ENCODE measurements around the gene SETBP1.
A peak's percentile ranks its signal among the peaks of the same experiment; 100 is the strongest.

The SETBP1 gene

GRCh38 chr18:44735096-44735495, 54.4 kb downstream of the SETBP1 start:
- Histone ChIP-seq H3K4me3 (no peak overlapping the region), H3K27me3 (no peaks in the 10 kb centered on the region), H3K4me2 (no peak overlapping the region), H3K4me1 (peaks cover 32% of the 10 kb centered on the region), H3K36me3 (no peaks in the 10 kb centered on the region), H3K27ac (no peak overlapping the region), H3K9me3 (no peaks in the 10 kb centered on the region), H3K9ac (no peak overlapping the region), H4K20me1 (no peaks in the 10 kb centered on the region)
- no peak for TF ChIP-seq Cebpa-rat (IDR thresholded peaks at IDR 0.05)

GRCh38 chr18:44736664-44737380, 56.1 kb downstream of the SETBP1 start:
- no peaks in the 10 kb centered on the region for H4K20me1 ChIP-seq
- no peaks in the 10 kb centered on the region for H3K36me3 ChIP-seq
- H3K9ac ChIP-seq, result no peak overlapping the region
- no peak overlapping the region for H3K4me3 ChIP-seq
- H3K9me3 ChIP-seq, result no peaks in the 10 kb centered on the region
- H3K4me1 ChIP-seq, result peaks cover 14% of the 10 kb centered on the region
- H3K27me3 ChIP-seq, result no peaks in the 10 kb centered on the region
- TF ChIP-seq Cebpa-rat (IDR thresholded peaks at IDR 0.05), result no peak
- no peak overlapping the region for H3K27ac ChIP-seq
- no peak overlapping the region for H3K4me2 ChIP-seq

- no peak overlapping the region for H3K27ac ChIP-seq
- H3K4me3 ChIP-seq, result no peak overlapping the region
- H4K20me1 ChIP-seq, result no peaks in the 10 kb centered on the region
- H3K9me3 ChIP-seq, result no peaks in the 10 kb centered on the region
- H3K36me3 ChIP-seq, result no peaks in the 10 kb centered on the region
- no peak overlapping the region for H3K4me2 ChIP-seq
- H3K9ac ChIP-seq, result no peak overlapping the region
- no peaks in the 10 kb centered on the region for H3K27me3 ChIP-seq
- H3K4me1 ChIP-seq, result peaks cover 17% of the 10 kb centered on the region
- no peak for TF ChIP-seq Cebpa-rat (IDR thresholded peaks at IDR 0.05)
These were observed 56.9 kb downstream of the SETBP1 start for GRCh38 chr18:44737623-44738022.

- no peaks in the 10 kb centered on the region for H3K9me3 ChIP-seq
- no peak overlapping the region for H3K4me3 ChIP-seq
- H3K27me3 ChIP-seq, result no peaks in the 10 kb centered on the region
- no peak overlapping the region for H3K4me2 ChIP-seq
- no peaks in the 10 kb centered on the region for H3K36me3 ChIP-seq
- H3K27ac ChIP-seq, result no peak overlapping the region
- H3K4me1 ChIP-seq, result peaks cover 13% of the 10 kb centered on the region
- no peaks in the 10 kb centered on the region for H4K20me1 ChIP-seq
- no peak for TF ChIP-seq Cebpa-rat (IDR thresholded peaks at IDR 0.05)
- H3K9ac ChIP-seq, result no peak overlapping the region
These were observed 59.3 kb downstream of the SETBP1 start for GRCh38 chr18:44740000-44740399.

GRCh38 chr18:44741085-44741484, 60.4 kb downstream of the SETBP1 start:
- Histone ChIP-seq H3K36me3 (no peaks in the 10 kb centered on the region), H3K9me3 (no peaks in the 10 kb centered on the region), H4K20me1 (no peaks in the 10 kb centered on the region), H3K4me1 (peaks cover 13% of the 10 kb centered on the region), H3K4me3 (no peak overlapping the region), H3K27me3 (no peaks in the 10 kb centered on the region), H3K27ac (no peak overlapping the region), H3K9ac (no peak overlapping the region), H3K4me2 (no peak overlapping the region)
- no peak for TF ChIP-seq Cebpa-rat (IDR thresholded peaks at IDR 0.05)

- TF ChIP-seq Cebpa-rat (IDR thresholded peaks at IDR 0.05), result no peak
- Histone ChIP-seq H3K4me1 (peaks cover 13% of the 10 kb centered on the region), H3K4me3 (no peak overlapping the region)
These were observed 60.8 kb downstream of the SETBP1 start for GRCh38 chr18:44741511-44741910.

GRCh38 chr18:44742126-44742525, 61.4 kb downstream of the SETBP1 start:
- H3K9me3 ChIP-seq, result no peaks in the 10 kb centered on the region
- no peaks in the 10 kb centered on the region for H3K36me3 ChIP-seq
- no peak overlapping the region for H3K9ac ChIP-seq
- no peak overlapping the region for H3K4me3 ChIP-seq
- no peak overlapping the region for H3K4me2 ChIP-seq
- peaks cover 19% of the 10 kb centered on the region for H3K4me1 ChIP-seq
- TF ChIP-seq Cebpa-rat (IDR thresholded peaks at IDR 0.05), result no peak
- no peaks in the 10 kb centered on the region for H4K20me1 ChIP-seq
- H3K27ac ChIP-seq, result no peak overlapping the region
- no peaks in the 10 kb centered on the region for H3K27me3 ChIP-seq

More at GRCh38 chr18:44741511-44741910, 60.8 kb downstream of the SETBP1 start:
- no peaks in the 10 kb centered on the region for H3K9me3 ChIP-seq
- H3K4me2 ChIP-seq, result no peak overlapping the region
- no peak overlapping the region for H3K9ac ChIP-seq
- H3K36me3 ChIP-seq, result no peaks in the 10 kb centered on the region
- no peaks in the 10 kb centered on the region for H4K20me1 ChIP-seq
- no peaks in the 10 kb centered on the region for H3K27me3 ChIP-seq
- no peak overlapping the region for H3K27ac ChIP-seq

GRCh38 chr18:44742718-44743311, 62.1 kb downstream of the SETBP1 start:
- Histone ChIP-seq H3K36me3 (no peaks in the 10 kb centered on the region), H3K4me2 (peak overlapping the region; percentile 48), H3K9me3 (no peaks in the 10 kb centered on the region), H3K9ac (no peak overlapping the region), H3K4me1 (peaks cover 23% of the 10 kb centered on the region), H4K20me1 (no peaks in the 10 kb centered on the region), H3K27ac (peak overlapping the region; percentile 44), H3K27me3 (no peaks in the 10 kb centered on the region), H3K4me3 (no peak overlapping the region)
- no peak for TF ChIP-seq Cebpa-rat (IDR thresholded peaks at IDR 0.05)

- no peak for TF ChIP-seq Cebpa-rat (IDR thresholded peaks at IDR 0.05)
- no peaks in the 10 kb centered on the region for H3K36me3 ChIP-seq
- H3K27me3 ChIP-seq, result no peaks in the 10 kb centered on the region; the same call in 1 of the 2 replicates
- peaks cover 23% of the 10 kb centered on the region for H3K4me1 ChIP-seq
- H3K4me3 ChIP-seq, result no peak overlapping the region
- H3K27ac ChIP-seq, result no peak overlapping the region
- H3K9ac ChIP-seq, result no peak overlapping the region
- H4K20me1 ChIP-seq, result no peaks in the 10 kb centered on the region
- peak overlapping the region; percentile 48 for H3K4me2 ChIP-seq
- no peaks in the 10 kb centered on the region for H3K9me3 ChIP-seq
These were observed 62.9 kb downstream of the SETBP1 start for GRCh38 chr18:44743631-44744030.
